Iris pigment epithelial cell (primary cell): Measurements from ENCODE around the gene TERB1.

Source experiments
- DNase-seq: peaks from one replicate; pipeline ENCODE4 v3.0.0-alpha.2; 2011; ENCODE audit warnings: low read depth

TERB1 gene

DNA sequence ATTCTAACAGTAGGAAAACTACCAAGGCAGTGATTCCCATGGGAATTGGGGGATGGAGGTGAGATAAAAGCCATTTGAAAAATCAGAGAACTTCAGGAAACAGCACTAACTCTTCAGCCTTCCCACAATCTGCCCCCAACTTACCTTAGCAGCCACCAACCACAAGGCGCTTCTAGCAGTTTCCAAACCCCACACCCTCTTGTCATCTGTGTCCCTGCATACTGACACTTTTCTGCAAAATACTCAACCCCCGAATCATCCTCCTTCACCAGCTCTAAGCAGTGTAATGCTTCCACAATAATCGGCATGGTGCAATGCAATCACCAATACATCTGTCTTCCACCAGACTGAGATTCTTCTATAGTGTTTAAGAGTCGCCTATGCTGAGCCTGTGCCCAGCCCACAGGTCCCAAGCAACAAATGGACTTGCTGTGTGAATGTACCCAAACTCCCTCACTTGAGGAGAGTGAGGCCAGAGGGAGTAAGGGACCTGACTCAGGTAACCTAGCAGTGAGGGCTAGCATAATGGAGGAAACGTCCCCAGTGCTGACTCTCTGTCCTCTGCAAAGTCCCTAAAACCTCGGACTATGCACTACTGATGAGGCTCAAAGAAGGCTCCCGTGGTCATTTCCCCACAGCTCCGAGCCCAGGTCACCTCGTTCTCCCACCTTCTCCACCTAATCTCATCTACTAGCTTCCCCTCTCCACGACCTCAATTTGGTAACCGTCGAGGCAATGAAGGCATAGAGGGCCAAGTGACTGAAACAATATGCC, 50.9 kb downstream of the TERB1 start:
- DNase-seq, result peak; percentile 11

DNA sequence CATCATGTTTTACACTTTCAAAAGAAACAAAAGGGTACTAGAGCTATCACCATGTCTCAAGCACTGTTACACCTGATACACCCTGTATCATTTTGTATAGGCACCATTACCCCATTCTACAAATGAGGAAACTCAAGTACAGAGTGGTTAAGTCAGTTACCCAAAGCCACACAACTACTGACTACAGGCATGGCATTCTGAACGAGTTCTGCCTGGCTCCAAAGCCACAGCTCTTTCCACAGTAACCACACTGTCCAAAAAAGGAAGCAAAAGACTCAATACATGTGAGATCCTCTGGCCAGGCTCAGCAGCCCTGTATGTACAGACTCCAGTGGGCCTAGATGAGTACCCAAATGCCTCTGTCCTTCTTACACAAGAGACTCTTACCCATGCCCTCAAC, 54.7 kb downstream of the TERB1 start:
- DNase-seq, result peak; percentile 39

DNA sequence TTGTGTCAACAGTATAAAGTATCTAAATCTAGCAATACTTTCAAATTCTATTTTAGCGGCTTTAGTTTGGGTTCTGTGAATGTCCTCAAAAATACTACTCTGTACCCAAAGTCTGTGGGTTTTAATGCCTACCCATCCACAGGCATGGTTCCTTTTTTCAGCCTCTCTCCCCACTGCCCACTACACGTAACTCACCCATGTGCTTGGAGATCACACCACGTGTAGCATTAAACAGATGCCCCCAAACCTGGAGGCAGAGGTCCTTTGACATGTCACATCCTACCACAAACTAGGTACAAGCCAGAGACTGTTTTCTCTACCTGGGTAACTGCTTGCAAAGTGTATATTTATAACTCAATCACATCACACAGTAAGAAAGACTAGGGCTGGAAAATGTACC, 55.3 kb downstream of the TERB1 start:
- DNase-seq, result no peak

DNA sequence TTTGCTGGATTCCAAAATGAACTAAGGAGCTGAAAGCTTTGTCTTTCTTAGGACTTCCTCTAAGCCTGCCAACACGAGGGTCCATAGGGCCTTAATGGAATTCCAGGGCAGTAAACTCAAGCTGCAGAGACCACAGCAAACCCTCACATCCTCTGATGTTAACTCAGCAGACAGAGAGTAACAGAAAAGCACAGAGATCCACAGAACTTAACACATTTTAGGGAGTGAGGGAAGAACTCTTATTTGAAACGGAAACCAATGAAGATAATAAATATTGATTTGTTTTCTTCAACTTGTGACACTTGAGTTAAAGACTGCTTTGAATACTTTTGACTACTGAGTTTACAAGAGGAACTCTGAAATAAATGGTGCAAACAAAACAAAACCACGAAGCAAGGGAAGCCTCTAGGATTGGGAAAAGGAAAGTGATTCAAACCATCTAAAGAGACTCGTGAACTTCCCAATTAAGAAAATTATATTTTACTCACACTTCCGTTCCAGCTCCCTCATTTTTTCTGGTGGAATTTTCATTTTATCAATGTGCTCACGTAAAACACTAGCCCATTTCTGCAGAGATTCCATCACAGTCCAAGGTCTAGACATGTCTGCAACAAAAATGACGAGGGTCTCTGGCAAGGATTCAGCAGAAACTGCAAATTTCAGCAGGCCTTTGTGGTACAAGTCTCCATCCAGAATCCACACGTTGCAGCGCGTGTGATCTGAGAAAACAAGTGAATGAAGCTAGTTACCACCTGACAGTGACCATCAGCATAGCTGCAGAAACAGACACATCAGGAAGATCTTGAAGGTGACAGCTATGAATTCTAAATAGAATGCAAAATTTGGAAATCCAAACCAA, 59.2 kb downstream of the TERB1 start:
- DNase-seq, result no peak

DNA sequence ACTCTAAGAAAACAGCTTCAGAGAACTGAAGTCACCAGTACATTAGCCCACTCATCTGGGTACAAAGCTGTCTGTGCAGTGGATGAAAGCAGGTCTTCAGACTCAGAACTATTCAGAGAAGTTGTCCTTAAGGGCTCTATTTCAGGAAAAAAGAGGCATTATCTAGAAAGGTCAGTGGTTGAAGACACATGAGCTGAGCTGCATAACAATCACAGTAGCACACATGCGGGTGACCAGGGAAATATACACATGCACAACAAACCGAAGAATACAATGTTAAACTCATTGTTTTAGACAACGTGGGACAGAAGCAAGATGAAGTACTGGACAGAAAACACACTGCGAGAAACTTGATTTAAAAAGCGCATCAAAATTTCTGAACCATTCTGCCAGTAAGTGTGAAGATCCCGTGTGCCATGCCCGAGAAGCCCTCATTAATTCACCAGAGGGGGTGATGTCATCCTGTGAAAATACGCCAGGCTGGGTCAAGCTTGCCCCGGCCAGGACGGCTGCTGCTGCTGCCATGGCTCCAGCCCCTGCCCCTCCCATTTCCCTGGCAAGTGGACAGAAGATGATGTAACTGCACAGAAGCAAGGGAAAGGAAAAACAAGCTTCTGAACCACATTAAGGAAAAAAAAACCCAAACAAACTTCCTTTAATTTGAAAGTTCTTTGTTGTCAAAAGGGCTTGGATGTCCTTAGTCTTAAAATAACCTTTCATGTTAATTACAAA, 60.0 kb downstream of the TERB1 start:
- peak; percentile 94 for DNase-seq

DNA sequence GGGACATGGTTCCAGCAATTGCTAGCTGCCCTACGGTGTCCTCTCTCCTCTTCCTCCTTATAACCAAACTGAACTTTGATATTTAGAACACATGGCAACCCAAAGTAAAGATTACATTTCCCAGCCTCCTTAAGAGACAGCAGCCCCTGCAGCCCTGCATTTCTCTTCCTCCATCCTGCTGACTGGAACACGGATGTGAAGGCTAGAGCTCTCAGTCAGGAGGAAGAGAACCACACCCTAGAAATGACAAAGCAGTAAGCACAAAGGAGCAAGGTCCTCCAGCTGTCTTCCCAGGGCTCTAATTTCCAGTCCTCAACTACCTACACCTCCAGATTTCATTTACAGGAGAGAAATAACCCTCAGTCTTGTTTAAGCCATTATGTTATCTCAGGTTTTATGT, 60.9 kb downstream of the TERB1 start:
- peak; percentile 49 for DNase-seq

DNA sequence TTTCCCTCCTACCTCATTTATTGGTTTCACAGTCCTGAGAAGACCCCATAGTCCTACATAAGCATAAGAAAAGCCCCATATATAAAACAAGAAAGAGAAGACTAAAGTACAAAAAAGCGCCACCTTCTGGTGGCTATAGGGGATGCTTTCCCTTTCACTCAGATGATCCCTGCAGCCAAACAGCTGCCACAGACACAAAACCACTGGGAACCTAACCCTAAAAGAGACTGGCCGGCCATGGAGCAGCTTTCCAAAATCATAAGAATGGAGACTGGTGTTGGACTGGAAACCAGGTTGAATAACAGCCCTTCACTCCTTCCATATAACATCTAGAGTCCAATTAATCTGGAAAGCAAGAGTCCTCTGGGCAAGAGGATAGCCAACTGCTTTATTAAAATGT, 61.4 kb downstream of the TERB1 start:
- peak; percentile 43 for DNase-seq

DNA sequence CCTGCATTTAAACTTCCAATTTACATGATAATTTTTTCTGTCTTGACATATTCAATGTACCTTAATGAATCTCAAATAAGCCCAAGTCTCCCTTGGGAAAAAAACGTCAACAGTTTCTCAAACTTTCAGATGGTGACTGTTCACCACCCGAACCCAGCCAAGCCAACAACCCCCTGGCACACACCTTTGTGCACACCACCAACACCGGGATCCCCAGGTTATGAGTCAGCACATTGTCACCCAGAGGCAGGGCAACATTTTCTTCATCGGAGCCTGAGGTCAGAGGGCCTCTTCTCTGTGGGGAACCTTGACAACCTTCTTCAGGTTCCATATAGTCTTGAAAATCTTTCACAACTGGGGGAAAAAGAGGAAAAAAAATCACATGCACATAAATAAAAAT, 65.5 kb downstream of the TERB1 start:
- DNase-seq, result no peak

DNA sequence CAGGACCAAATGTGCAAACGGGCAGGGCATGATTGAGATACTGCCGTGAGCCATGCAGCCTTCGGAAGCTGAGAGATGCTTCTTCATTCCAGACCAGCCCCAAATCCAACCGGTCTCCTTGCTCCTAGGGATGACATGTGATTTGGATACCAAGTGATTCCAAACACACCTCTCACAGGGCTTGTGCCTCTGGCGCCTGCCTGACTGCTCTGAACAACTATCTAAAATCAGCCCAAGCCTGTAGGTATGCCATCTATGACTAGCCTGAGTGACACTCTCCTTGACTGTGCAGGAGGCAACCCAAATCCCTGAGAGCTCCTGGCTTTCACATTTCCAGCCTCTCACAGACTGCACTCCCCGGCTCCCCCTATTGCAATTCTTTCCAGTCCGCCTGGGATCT, 70.3 kb downstream of the TERB1 start:
- no peak for DNase-seq

DNA sequence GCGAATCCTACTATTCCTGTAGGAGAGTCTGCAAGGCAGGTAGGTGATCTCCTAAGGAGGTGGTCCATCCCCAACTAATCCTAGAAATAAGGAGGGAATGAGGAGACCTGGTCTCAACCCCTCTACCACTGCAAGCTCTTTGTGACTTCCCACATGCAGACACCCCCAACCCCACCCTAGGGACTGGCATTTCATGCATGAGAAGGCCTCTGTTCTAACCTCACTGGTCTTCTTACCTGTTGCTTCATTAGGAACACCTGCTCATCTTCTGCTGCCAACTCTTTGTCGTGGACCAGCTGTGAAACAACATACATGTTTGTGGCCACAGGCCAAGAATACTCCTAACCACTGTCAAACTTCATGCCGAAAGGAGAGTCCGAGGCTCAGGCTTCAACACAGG, 72.6 kb downstream of the TERB1 start:
- DNase-seq, result no peak

DNA sequence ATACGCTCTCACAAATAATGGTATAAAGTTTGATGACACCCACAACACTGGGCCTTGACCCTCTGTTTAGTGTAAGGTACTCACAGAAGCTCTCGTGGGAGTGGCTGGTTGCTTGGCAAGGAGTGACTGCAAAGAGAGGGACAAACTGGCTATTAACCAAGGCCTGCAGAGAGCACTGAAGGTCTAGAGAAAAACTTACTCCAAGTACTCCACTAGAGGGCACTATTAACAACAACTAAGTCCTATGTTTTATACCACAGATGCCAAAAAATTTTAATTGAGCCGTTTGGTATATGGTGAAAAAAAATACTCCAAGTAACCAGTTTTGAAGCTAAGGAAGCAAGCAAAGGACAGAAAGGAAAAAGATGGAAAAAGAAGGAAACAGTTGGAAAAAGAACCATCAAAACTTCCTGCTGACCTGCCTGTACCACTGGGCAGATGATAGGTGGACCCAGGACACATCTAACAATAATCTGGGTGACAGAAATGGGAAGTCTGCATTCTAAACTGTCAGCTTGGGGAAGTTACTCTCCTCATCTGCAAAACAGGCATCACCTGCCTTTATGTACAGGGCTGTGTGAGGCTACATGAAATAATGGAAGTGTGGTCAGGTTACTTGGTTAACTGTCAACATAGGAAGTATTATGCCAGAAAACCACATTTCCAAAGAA, 73.1 kb downstream of the TERB1 start:
- DNase-seq, result peak; percentile 67

DNA sequence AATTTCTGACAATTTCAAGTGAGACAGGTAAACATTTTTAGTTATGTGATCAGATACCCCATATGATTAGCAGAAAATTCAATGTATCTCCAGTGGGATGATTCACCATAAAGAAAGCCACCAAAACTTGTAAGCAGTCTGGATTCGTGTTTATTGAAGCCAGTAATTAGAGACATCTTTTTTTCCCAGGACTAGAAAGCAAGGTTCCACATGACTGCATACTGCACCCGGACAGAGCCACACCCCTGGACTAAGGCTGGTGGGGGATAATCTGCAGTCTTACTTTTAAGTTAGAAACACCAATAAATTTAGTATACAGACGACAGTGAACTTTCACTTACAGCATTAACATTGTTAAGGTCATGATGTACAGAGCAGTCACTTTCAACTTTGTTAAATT, 80.6 kb downstream of the TERB1 start:
- peak; percentile 45 for DNase-seq

DNA sequence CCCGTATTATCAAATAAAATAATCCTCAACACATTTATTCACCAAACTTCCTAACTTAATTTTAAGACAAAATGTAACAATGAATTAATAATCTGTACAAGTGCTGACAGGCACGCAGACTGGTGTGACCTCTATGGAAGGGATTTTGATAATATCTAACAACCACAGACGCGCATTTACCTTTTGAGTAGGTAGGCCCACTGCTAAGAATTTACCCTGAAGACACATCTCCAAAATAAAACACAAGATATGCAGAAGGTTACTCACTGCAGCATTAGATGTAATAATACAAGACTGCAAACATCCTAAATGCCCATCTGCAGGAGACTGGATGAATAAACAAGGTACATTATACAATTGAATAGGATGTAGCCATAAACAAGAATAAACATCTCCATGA, 82.1 kb downstream of the TERB1 start:
- no peak for DNase-seq

DNA sequence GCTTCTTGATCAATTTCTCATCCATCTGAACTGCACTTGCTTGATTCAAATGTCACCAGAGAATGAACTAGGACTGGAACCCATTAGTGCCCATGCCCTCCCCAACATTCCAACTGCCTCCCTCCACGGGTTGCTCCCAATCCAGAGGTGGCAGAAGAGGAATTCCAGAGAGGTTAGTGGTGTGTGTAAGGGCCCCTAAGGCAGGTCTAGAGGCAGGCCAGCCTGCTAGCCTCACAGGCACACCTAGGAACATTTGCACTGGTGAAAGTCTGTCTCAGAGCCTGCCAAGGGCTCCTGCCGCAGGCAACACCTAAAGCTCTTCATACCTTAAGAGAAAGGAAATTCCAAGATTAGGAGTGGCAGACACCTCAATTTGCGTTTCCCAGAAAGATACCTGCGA, 83.6 kb downstream of the TERB1 start:
- DNase-seq, result no peak

DNA sequence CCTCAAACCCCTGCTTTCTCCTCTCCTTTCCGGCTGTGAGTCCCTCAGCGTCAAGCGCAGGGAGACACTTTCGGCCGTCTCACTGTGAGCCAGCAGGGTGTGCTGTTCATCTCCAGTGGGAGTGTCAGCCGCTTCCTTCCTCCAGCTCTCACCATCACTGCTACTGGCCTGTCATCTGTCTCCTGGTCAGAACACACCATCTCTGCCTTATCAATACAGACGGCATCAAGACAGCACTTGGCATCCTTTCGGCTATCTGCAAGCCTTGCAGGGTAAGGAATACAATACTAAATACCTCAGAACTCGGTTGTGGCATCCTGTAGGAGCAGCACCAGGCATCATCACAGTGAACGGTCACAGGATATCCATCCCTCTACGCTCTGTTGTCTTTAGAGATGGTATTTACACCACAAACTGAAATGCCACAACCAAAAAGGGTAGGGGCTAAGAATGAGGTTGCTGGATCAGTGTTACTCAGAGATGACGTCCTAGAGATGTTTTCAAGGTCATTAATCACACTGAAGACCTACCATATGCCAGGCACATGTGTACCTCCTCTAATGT, 84.2 kb downstream of the TERB1 start:
- peak; percentile 62 for DNase-seq

DNA sequence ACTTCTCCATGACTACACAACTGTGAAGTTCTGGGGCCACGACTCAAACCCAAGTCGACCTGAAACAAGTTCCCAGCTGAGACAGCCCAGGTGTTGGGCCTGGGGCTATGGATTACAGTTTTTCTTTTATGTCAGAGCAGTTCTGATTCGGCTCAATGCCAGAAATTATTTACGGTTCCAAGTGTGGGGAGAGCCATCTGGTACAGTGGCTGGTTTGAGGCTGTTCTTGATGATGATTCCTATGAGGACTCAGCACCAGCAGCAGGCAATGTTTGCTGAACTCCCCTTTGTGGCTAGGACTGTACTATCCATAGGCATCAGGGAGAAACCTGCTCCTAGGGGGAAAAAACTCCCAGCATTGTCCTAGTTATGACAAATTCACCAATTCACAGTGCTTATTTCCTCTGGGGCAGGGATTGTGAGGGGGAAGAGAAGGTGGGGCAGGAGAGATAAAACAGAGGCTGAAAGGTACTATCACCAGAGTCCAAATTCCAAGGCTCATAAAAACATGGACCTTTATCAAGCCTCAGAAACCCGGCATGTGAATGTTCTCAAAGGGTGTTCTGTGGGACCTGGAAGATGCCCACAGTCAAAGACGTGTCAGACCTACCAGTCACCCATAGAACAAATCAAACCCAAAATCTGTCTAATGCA, 86.6 kb downstream of the TERB1 start:
- DNase-seq, result no peak

DNA sequence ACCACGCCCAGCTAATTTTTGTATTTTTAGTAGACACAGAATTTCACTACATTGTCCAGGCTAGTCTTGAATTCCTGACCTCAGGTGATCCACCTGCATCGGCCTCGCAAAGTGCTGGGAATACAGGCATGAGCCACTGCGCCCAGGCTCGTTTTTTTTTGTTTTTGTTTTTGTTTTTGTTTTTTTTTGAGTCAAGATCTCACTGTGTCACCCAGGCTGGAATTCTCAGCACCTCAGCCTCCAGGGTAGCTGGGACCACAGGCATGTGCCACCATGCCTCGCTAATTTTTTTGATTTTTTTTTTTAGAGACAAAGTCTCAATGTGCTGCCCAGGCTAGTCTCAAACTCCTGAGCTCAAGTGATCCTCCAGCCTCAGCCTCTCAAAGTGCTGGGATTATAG, 87.3 kb downstream of the TERB1 start:
- DNase-seq, result no peak

DNA sequence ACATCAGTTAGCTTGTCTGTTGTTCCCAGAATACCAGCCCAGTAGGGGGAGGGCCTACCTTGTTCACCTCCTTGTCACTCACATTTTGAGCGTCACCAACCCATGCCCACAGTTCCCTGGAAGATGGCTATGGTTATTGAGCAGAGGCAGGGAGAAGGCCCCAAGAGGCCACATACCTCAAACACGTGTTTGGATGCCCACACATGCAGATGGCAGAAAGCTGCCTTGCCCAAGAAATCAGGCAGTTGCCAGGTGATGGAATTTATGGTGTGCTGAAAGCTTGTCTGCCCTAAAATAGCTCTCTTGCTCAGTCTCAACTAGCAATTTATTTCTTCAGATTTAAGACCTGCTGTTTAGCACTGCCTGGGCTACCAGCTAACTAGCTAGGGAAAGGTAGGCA, 88.3 kb downstream of the TERB1 start:
- DNase-seq, result no peak

DNA sequence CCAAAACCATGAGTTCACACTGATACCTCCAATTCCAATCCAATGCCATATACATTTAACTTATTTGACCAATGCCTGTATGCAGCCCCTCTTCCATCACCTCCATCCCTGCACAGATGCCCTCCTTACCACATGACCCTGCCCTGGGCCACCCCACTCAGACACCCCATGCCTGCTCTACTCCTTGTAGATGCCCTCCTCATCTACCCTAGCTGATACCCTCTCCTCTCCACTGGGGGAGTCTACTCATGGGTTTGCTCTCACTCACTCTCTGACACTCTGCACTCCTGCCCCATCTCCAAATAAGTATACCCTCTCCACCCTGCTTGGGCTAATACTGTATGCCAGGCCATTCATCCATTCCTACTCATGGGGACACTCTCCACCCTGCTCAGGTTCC, 88.9 kb downstream of the TERB1 start:
- DNase-seq, result no peak

DNA sequence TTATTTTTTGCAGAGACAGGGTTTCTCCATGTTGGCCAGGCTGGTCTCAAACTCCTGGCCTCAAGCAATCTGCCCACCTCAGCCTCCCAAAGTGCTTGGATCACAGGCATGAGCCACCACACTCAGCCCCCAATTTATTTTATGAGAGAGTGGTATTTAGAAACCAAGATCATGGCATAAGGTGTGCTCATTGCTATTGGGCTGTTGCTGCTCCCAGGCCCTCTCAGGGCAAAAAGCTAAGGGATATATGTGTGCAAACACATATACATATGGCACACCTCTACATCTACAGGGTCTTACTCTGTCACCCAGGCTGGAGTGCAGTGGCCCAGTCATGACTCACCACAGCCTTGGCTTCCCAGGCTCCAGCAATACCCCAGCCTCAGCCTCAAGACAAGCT, 89.8 kb downstream of the TERB1 start:
- DNase-seq, result no peak

DNA sequence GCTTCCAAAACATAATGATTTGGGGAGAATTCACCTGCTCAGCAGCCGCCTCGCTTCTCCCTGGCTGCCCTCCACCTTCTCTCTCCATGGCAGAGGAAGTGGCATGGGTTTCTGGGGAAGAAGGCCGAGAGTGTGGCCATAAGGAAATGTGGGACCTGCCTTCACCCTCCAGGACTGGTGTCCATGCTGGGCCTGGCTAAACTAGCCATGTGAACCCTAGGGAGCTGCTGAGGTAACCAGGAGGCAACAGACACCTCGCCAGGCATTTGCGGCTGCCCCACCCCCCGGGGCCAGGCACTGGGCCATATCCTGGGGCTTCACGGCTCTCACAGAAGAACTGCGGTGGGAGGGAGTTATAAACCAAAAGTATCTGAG, 94.9 kb downstream of the TERB1 start:
- no peak for DNase-seq
